ENCODE results near the gene RNU6-9. TPM values are rescaled to one million over a fixed set of nuclear protein-coding genes. Genes with fewer than 3 reads are reported as not detected.

RNU6-9 gene
- total and polyA plus RNA-seq, 2 experiments from 2014 or later, result not detected

DNA sequence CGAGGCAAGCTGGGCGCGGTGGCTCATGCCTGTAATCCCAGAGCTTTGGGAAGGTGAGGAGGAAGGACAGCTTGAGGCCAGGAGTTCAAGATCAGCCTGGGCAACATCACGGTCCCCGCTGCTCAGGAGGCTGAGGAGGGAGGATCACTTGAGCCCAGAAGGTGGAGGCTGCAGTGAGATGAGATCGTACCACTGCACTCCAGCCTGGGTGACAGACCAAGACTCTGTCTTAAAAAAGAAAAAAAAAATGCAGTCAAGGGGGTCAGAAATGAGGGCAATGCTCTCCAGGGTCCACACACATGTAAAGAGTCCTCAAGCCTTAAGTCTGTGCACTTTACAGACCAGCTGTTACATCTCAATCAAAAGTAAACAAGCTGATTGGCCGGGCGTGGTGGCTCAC is 11.3 kb downstream of the RNU6-9 start:
- Histone ChIP-seq H3F3A (ENCODE audit: insufficient read depth) (no peaks in the 10 kb centered on the region), H2AFZ (no peak overlapping the region), H3K4me3 (no peak overlapping the region), H3K36me3 (ENCODE audit: low read depth) (no peaks in the 10 kb centered on the region), H3K9ac (no peak overlapping the region), H4K20me1 (ENCODE audit: insufficient read depth) (no peaks in the 10 kb centered on the region), H3K27ac (no peak overlapping the region), H3K9me2 (ENCODE audit: insufficient read depth) (no peaks in the 10 kb centered on the region), H3K4me1 (ENCODE audit: insufficient read depth) (no peaks in the 10 kb centered on the region), H3K9me3 (ENCODE audit: low read depth) (no peaks in the 10 kb centered on the region), H3K27me3 (replicated peaks; ENCODE audit: insufficient read depth) (no peaks in the 10 kb centered on the region), H3K4me2 (ENCODE audit: unreplicated experiment) (no peak overlapping the region), H3K79me2 (ENCODE audit: insufficient read depth) (peaks cover 73% of the 10 kb centered on the region)
- WGBS, 2 experiments (ENCODE audit: low coverage in 1 of 2, low lambda C conversion rate in 2 of 2, missing lambda C conversion rate in 2 of 2), result 92 to 96% methylated on average over 8 of the region's 8 CpGs
- in situ Hi-C loops (cut with MboI), result no loop called here
- TF ChIP-seq EZH2phosphoT487 (IDR thresholded peaks at IDR 0.05; ENCODE audit: insufficient read depth, low read depth), result no peak
- TF ChIP-seq EZH2 (IDR thresholded peaks at IDR 0.05; ENCODE audit: insufficient read depth, poor library complexity, severe bottlenecking), result no peak
- no peak for DNase-seq

DNA sequence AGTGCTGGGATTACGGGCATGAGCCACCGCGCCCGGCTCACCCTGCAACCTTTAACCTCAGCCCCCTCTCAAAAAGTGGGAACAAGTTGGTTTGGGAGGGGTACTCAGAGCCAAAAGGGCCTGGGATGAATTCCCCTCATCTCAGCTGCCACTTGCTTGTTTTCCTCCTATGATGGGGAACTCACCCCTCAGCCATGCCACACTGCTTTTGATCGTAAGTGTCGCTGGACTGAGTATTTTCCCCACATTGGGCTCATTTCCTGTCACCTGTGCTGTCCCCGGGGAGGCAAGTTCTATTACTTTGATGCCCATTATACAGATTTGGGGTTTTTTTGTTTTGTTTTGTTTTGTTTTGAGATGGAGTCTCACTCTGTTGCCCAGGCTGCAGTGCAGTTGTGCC is 13.2 kb downstream of the RNU6-9 start:
- Histone ChIP-seq H3K79me2 (ENCODE audit: insufficient read depth) (peaks cover 92% of the 10 kb centered on the region), H3K36me3 (ENCODE audit: low read depth) (no peaks in the 10 kb centered on the region), H4K20me1 (ENCODE audit: insufficient read depth) (no peaks in the 10 kb centered on the region), H3F3A (ENCODE audit: insufficient read depth) (no peaks in the 10 kb centered on the region), H3K27me3 (replicated peaks; ENCODE audit: insufficient read depth) (no peaks in the 10 kb centered on the region), H3K27ac (no peak overlapping the region), H3K9ac (no peak overlapping the region), H3K4me1 (ENCODE audit: insufficient read depth) (no peaks in the 10 kb centered on the region), H3K4me3 (no peak overlapping the region), H3K9me3 (ENCODE audit: low read depth) (no peaks in the 10 kb centered on the region), H2AFZ (no peak overlapping the region), H3K4me2 (ENCODE audit: unreplicated experiment) (no peak overlapping the region), H3K9me2 (ENCODE audit: insufficient read depth) (no peaks in the 10 kb centered on the region)
- TF ChIP-seq EZH2 (IDR thresholded peaks at IDR 0.05; ENCODE audit: insufficient read depth, poor library complexity, severe bottlenecking), result no peak
- TF ChIP-seq EZH2phosphoT487 (IDR thresholded peaks at IDR 0.05; ENCODE audit: insufficient read depth, low read depth), result no peak
- no peak for DNase-seq
- in situ Hi-C loops (cut with MboI), result no loop called here
- WGBS, 2 experiments (ENCODE audit: low coverage in 1 of 2, low lambda C conversion rate in 2 of 2, missing lambda C conversion rate in 2 of 2), result 98 to 99% methylated on average over 7 of the region's 7 CpGs

DNA sequence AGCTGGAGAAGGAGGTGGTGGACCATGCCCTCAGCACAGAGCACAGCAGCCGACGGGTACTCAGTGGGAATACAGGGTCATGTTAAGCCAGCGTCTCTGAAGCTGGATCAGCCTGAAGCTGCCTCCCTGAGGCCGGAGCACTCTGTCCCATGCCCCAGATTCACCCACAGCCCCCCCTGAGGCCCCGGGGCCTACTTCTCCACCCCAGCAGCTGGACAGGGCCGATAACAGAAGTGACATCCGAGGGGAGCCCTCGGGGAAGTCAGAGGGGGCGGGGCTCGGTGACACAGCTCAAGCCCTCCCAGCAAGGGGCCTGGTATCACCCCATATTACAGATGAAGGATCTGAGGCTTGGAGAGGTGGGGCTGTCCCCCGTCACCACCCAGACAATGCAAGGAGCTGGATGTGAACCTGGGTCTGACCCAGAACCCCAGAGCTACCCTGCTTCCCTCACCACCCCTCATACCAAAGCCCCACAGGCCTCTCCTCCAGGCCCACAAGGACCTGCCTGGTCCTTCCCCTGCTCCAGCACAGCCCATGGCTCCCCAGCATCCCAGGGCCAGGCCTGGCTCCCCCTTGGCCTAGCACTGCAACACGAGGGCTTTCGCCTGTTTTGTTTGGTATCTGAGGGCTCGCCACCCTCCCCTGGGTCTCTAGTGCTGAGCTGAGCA is 14.0 kb downstream of the RNU6-9 start:
- DNase-seq, result no peak
- H3K36me3 ChIP-seq (ENCODE audit: low read depth), result no peaks in the 10 kb centered on the region
- TF ChIP-seq EZH2 (IDR thresholded peaks at IDR 0.05; ENCODE audit: insufficient read depth, poor library complexity, severe bottlenecking) (no peak), EZH2phosphoT487 (IDR thresholded peaks at IDR 0.05; ENCODE audit: insufficient read depth, low read depth) (no peak)
- WGBS, 2 experiments (ENCODE audit: low coverage in 1 of 2, low lambda C conversion rate in 2 of 2, missing lambda C conversion rate in 2 of 2), result 79 to 80% methylated on average over 12 to 14 of the region's 14 CpGs
- H3K4me2 ChIP-seq (ENCODE audit: unreplicated experiment), result no peak overlapping the region
- no peaks in the 10 kb centered on the region for H4K20me1 ChIP-seq (ENCODE audit: insufficient read depth)
- no peak overlapping the region for H2AFZ ChIP-seq
- H3K79me2 ChIP-seq (ENCODE audit: insufficient read depth), result peaks cover 93% of the 10 kb centered on the region
- in situ Hi-C loops (cut with MboI), result no loop called here
- H3K27ac ChIP-seq, result no peak overlapping the region
- H3K4me3 ChIP-seq, result no peak overlapping the region
- no peaks in the 10 kb centered on the region for H3K9me3 ChIP-seq (ENCODE audit: low read depth)
- no peaks in the 10 kb centered on the region for H3K27me3 ChIP-seq (replicated peaks; ENCODE audit: insufficient read depth)
- no peak overlapping the region for H3K9ac ChIP-seq
- H3F3A ChIP-seq (ENCODE audit: insufficient read depth), result no peaks in the 10 kb centered on the region
- H3K4me1 ChIP-seq (ENCODE audit: insufficient read depth), result no peaks in the 10 kb centered on the region
- no peaks in the 10 kb centered on the region for H3K9me2 ChIP-seq (ENCODE audit: insufficient read depth)

DNA sequence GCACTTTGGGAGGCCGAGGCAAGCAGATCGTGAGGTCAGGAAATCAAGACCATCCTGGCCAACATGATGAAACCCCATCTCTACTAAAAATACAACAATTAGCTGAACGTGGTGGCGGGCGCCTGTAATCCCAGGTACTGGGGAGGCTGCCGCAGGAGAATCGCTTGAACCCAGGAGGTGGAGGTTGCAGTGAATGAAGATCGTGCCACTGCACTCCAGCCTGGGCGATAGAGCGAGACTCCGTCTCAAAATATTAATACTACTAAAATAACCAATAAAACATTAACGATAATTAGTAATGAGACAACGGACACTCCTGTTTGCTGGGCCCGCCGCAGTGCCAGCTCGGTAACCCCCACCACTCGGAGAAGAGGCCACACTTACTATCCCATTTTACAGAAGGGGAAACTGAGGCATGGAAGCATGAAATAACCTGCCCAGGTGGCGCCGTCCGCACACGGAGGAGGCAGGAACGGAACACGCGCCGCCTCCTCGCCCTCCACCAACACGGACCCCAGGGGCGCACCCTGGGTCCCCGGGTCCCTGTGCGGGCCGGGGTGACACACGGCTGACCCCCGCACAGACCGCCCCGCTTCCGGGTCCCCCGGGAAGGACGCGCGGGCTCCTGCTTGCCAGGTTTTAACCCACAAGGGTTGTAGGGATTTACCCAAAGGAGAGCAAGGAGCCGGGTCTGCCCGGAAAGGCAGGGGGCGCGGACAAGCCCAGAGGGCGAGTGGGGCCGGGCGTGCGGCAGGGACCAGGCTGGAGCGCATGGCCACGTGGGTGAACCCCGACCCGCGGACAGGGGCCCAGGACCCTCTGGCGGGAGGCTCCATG is 18.1 kb downstream of the RNU6-9 start:
- H3K27me3 ChIP-seq (replicated peaks; ENCODE audit: insufficient read depth), result no peaks in the 10 kb centered on the region
- WGBS, 2 experiments (ENCODE audit: low coverage in 1 of 2, low lambda C conversion rate in 2 of 2, missing lambda C conversion rate in 2 of 2), result 69 to 74% methylated on average over 54 of the region's 54 CpGs
- no peaks in the 10 kb centered on the region for H3K9me3 ChIP-seq (ENCODE audit: low read depth)
- no peaks in the 10 kb centered on the region for H3K9me2 ChIP-seq (ENCODE audit: insufficient read depth)
- H3K4me1 ChIP-seq (ENCODE audit: insufficient read depth), result 0 out of 2 replicates have a peak, but pooled peaks cover 3% of the 10 kb centered on the region
- H4K20me1 ChIP-seq (ENCODE audit: insufficient read depth), result no peaks in the 10 kb centered on the region
- H3K4me2 ChIP-seq (ENCODE audit: unreplicated experiment), result no peak overlapping the region
- no peak for DNase-seq
- H3K27ac ChIP-seq, result no peak overlapping the region
- no peak overlapping the region for H2AFZ ChIP-seq
- peak overlapping the region; percentile 45; the same call in 1 of the 2 replicates for H3K4me3 ChIP-seq
- H3K79me2 ChIP-seq (ENCODE audit: insufficient read depth), result peaks cover 72% of the 10 kb centered on the region
- no peak overlapping the region for H3K9ac ChIP-seq
- TF ChIP-seq EZH2 (IDR thresholded peaks at IDR 0.05; ENCODE audit: insufficient read depth, poor library complexity, severe bottlenecking) (no peak), EZH2phosphoT487 (IDR thresholded peaks at IDR 0.05; ENCODE audit: insufficient read depth, low read depth) (no peak)
- H3F3A ChIP-seq (ENCODE audit: insufficient read depth), result peaks cover 4% of the 10 kb centered on the region; the same call in 1 of the 2 replicates
- in situ Hi-C loops (cut with MboI), result no loop called here
- no peaks in the 10 kb centered on the region for H3K36me3 ChIP-seq (ENCODE audit: low read depth)
